ENCODE data around the gene JAG2. TPM values are rescaled to one million over a fixed set of nuclear protein-coding genes. Genes with fewer than 3 reads are reported as not detected.

Gene JAG2
- 29.5 TPM for total RNA-seq

DNA sequence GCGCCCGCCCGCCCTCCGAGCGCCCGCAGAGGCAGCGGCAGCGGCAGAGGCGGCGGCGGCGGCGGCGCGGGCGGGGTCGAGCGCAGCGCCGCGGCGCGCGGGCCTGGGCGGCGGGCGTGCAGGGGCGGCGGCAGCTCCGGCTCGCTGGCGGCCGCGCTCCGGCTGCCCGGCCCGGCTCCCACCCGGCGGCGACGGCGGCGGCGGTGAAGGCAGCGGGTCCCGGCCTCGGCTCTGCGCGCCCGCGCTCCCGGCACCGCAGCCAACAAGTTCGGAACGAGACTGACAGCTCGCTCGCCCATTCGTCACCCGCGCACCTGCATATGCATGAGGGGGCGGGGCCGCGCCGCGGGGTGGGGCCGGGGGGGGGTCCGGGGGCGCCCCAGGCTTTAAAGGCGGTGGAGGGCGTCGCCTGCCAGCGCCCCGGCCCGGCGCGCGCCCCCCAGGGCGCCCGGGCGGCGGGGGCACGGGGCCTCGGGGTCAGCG lies at the start of gene JAG2:
Gene JAG2 (minus strand): TSS at position 281 of the 483 bp plus-strand sequence. CDS start 356 bp downstream, outside the sequence.

DNA sequence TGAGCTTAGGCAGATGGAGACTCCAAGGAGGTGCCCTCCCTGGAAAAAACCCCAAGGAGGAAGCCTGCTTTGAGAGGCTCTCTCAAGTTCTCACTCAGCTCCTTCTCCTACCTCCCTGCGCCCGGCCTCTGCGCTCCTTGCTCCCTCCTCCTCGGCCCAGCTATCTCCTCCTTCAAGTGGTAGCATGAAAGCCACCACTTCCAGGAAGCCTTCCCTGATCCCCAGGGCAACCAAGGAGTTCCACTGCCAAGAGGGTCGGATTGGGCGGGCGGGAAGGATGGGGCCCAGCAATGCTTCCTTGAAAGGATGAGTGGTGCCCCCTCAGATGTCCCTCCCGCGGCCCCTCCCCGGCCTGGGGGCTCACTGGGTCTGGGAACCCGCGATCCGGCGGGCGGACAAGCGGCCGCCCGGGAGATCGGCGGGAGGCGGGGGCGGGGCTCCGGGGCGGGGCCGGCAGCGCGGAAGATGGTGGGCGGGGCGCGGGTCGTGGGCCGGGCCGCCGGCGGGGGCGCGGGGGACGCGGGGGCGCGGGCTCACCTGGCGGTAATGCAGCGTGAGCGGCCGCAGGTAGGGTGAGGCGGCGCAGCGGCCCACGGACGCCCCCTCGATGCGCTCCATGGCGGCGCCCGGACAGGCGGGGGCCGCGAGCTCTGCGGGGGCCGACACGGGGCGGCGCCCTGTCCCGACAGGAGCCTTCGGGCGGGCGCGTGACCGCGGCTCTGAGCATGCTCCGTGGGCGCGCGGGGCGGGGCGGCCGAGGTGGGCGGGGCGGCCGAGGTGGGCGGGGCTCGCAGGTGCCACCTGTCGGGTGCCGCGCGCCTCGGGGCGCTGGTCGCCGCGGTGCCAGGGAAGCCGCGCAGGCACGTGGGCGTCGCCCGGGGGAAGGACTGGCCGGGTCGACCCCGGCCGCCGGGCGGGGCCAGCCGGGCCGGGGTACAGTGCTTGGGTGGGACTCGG lies 12.3 kb upstream of the JAG2 start, which contains the start of gene NUDT14:
Gene NUDT14 (minus strand): TSS at position 721 of the 957 bp plus-strand sequence. CDS start 103 bp downstream, at position 618.

Small RNA genes lying within 50 kb of the gene (small RNA-seq; reads per million reads assigned to genes)
- gene AL512356.2, result not detected
- gene MIR6765, result 0.08 reads per million

Other genes with a start within 250 kb of the JAG2 start
- gene PLD4, start 243.9 kb downstream of the JAG2 start, total RNA-seq, result 9.0 TPM
- gene AHNAK2, start 190.4 kb downstream of the JAG2 start, total RNA-seq, result 30.7 TPM
- gene CLBA1, start 183.0 kb downstream of the JAG2 start, total RNA-seq, result 12.9 TPM
- 10.8 TPM for gene CDCA4, start 147.7 kb downstream of the JAG2 start, total RNA-seq
- 0.46 TPM for gene GPR132, start 103.3 kb downstream of the JAG2 start, total RNA-seq
- 30.4 TPM for gene NUDT14, start 12.5 kb upstream of the JAG2 start, total RNA-seq
- 43.1 TPM for gene BTBD6, start 79.8 kb upstream of the JAG2 start, total RNA-seq
- gene BRF1, start 132.2 kb upstream of the JAG2 start, total RNA-seq, result 74.0 TPM
- 98.5 TPM for gene PACS2, start 146.0 kb upstream of the JAG2 start, total RNA-seq
- 0.46 TPM for gene TEX22, start 229.8 kb upstream of the JAG2 start, total RNA-seq

All from diencephalon (tissue), 1 donor.